HG03108 (cell line): ENCODE data around the gene GPR33.

Experiments
- ATAC-seq: cut with Tn5 transposase; IDR thresholded peaks from one replicate; pipeline ENCODE4 v1.9.1; 2021; ENCODE audit warnings: moderate library complexity; ENCODE audit not compliant: unreplicated experiment

GPR33 gene, protein sequence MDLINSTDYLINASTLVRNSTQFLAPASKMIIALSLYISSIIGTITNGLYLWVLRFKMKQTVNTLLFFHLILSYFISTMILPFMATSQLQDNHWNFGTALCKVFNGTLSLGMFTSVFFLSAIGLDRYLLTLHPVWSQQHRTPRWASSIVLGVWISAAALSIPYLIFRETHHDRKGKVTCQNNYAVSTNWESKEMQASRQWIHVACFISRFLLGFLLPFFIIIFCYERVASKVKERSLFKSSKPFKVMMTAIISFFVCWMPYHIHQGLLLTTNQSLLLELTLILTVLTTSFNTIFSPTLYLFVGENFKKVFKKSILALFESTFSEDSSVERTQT

DNA sequence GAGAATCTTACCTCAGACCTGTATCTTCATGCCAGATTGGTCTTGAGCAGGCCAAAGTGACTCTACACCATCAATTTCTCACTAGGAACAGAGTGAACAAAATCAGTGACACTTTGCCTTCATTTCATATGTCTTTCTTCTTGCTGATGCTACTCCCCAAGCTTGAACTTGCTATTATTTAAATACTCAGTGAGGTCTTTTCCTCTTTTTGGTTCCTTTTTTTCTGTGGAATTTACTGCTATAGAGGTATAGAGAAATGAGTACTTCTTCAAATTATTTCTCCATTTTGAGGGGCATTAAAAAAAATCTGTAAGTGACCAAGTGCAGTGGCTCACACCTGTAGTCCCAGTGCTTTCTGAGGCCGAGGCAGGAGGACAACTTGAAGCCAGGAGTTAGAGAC lies at the start of gene GPR33:
TSS of gene GPR33 (minus strand) at position 154 of the 400 bp plus-strand sequence. CDS start 4,074 bp downstream, outside the sequence.
- ATAC-seq: no peak

DNA sequence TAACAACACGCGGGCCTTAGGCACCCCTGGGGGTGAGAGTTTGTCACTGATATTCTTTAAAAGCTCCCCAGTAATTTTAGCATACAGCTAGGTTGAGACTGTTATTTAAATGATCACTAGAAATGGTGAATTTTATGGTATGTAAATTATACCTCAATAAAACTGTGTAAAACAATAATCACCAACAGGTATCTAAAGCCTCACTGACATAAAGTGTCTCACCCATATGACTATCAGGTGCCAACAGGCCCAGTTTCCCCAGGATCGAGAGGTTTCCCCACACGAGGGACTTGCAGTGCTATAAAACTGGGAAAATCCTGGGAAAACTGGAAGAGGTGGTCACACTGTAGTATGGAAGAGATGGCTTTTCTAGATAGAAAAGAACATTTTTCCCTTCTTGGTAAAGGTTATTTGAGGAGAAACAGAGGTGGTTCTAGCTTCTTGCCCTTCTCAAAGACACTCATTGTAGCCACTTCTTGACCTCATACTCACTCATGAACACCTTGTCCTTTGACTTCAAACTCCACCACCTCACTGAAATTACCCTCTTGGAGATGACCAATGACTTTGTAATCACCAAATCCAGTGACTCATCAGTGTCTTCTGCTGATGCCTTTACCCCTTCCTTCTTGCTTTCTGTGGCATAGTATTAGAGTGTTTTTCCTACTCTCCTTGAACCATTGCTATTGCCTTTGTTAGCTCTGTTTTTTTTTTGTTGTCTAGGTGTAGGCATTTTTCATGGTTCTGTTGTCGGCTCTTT lies 48.5 kb upstream of the GPR33 start:
- ATAC-seq: no peak

DNA sequence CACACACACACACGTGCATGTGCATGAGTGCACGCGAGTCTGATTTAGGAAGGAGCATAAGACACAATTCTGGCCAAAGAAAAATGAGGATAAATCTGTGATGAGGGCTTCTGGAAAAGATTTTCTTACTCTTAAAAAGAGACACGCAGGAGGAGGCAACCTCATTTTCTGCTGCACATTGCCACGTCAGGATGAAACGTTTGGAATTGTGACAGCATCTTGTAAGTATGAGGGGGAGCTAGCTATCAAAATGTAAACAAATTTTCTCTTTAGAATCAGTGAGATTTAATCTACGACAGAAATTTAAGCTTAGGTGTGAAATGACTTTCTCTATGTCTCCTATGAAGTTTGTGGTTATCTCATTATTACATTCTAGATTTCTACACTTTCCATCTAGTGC lies 42.3 kb upstream of the GPR33 start:
- no peak for ATAC-seq

DNA sequence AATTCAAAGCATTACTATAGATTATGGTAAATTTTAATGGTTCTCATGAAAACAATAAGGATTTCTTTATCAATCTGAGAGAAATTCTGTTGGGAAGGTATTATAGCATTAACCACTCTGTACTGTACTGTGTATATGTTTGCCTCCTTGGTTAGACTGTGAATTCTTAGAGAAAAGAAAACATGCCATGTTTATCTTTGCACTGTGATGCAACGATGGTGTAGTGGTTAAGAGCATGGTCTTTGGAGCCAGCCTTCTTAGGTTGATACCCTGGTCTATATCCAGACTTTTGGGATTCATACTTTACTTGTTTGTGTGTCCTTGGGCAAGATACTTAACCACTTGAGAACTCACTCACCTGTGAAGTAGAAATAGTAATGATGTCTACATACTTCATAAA lies 41.2 kb upstream of the GPR33 start:
- ATAC-seq: no peak

DNA sequence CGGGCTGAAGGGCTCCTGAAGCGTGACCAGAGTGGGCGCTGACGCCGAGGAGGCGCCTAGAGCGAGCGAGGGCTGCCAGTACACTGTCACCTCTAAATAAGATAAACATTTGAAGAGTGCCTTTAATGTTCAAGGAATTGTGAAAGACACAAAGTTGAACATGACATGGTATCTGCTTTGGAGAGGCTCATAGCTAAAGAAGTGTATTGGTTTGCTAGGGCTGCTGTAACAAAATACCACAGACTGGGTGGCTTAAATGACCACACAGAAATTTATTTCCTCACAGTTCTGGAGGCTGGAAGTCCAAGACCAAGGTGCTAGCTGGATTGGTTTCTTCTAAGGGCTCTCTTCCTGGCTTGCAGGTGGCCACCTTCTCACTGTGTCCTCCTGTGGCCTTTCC lies 39.7 kb upstream of the GPR33 start:
- ATAC-seq: no peak

DNA sequence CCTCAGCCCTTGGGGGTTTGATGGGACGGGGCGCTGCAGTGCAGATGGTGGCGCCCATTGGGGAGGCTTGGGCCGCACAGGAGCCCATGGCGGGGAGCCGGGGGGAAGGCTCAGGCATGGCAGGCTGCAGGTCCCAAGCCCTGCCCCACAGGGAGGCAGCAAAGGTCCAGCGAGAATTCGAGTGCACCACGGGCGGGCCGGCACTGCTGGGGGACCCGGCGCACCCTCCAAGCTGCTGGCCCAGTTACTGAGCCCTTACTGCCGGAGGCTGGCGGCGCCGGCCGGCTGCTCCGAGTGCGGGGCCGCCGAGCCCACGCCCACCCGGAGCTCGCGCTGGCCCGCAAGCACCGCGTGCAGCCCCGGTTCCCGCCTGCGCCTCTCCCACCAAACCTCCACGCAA lies 39.2 kb upstream of the GPR33 start:
- no peak for ATAC-seq

DNA sequence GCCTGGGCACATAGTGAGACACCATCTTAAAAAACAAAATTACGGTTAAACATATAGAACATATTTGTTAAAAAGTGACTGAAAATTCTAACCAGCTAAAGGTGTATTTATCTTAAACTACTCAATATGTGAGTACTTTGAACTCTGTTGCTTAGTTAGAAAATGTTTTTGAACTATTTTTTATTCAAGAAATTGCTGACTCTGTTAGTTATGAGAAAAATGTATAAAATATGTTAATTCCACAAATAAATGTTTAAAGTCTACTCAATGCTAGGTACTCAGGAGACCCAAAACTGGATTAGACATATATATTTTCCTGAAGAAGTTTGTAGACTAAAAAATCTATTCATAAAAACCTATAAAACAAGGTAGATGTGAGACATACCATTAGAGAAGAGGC lies 23.0 kb upstream of the GPR33 start:
- no peak for ATAC-seq

DNA sequence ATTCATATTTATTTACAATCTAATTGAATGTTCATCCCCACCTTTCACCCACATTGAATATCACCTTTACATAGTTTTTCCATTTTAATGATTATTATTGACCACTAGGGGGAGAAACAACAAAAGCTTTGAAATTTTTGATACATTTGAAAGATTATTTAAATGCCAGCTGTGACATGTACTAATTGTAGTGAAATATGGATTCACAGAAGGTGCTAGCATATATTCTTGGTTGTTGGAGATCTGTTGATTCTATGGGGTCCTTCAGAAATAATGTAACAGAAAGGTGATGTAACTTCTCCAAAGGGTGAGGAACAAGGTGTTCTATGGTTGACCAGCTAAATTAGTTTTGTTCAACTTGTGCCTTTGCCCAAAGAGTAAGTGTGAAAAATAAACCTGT lies 22.4 kb upstream of the GPR33 start:
- no peak for ATAC-seq

DNA sequence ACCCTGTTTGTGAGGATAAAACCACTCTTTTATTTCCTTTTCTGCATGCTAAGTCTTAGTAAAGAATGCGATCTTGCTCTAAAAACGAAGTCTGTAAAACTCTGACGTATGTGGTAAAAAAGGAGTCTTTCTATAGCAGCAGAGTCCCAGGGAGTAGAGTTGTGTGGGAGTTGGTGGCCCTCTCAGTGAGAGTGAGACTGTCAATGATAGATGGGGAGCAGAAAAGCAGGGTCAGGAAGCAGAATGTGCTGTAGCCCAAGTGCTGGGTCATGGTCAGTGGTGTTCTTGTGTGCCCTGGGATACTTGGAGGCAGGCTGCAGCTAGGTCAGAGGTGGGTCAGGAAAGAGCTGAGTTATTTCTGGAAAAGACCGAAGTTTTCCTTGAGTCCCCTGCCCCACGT lies 20.3 kb upstream of the GPR33 start:
- ATAC-seq: no peak

DNA sequence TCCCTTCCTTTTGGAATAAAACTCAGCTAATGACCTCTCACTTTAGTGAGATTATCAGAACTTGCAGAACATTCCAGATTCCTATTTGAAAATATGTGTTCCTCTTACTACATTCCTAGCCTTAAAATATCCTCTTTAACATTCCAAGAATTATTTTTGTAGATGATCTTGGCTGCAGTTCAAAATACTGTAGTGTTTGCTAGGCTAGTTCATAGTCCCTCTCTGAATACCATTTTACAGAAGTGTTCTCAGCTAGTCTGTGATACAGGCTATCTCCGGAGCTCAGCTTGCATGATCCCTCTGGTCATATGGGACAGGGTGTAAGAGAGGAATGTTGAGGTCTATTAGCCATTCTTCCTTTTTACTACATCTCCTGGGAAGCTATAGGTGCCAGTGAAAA lies 17.6 kb upstream of the GPR33 start:
- ATAC-seq: no peak

DNA sequence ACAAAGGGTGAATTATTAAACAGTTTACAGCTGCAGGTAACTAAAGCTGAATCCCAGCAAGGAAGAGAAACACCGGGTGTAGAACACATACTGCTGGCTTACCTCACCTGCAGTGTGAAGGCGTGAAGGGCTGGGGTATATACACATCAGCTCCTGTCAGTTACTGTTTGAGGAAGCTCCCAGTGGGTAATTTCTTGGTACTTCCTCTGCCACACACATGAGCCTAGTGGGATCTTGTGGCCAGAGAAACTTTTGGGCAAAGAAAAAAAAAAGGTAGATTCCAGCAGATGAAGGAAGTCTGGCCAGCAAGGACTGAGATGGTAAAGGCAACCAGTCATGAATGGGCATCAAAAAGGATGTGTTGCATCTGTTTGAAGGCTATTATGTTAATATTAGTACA lies 14.0 kb upstream of the GPR33 start:
- ATAC-seq: no peak

DNA sequence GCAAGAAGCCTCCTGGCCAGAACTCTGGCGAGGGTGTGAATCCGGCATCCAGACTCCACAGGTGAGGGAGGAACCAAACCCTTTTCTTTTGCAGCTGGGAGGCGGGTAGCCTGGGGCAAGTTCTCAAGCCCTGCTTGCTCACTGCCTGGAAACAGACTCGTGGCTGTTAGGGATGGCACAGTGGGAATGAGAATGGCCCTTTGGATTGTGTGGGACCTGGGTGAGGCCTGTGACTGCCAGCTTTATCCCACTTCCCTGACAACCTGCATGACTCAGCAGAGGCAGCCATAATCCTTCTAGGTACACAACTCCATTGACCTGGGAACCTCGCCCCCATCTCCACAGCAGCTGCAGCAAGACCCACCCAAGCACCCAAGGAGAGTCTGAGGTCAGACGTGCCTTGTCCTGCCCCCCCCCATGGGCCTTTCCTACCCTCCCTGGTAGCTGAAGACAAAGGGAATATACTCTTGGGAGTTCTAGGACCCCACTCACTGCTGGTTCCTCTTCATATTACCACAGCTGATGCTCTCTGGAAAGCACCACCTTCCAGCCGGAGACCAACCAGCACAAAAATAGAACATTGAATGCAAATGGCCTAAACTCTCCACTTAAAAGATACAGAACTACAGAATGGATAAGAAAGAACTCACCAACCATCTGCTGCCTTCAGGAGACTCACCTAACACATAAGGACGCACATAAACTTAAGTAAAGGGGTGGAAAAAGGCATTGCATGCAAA lies 5.1 kb upstream of the GPR33 start:
- no peak for ATAC-seq

DNA sequence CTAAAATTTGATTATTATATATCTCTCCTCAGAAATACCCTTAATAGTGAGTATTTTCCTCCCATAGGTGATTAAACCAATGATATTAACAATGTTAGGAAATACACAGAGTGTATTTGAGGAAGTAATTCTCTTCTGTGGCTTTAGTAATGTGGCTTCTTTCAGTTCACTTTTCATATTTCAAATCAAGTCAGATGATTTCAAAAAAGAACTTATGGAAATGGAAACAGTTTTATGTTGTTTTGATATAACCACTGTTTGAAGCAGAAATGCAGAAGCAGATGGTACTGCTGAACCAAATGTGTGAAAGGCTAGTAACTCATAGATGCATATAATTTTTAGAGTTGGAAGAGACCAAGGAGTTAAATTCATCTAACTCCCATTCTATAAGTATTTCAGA lies 1.9 kb upstream of the GPR33 start:
- peak; percentile 55 for ATAC-seq

DNA sequence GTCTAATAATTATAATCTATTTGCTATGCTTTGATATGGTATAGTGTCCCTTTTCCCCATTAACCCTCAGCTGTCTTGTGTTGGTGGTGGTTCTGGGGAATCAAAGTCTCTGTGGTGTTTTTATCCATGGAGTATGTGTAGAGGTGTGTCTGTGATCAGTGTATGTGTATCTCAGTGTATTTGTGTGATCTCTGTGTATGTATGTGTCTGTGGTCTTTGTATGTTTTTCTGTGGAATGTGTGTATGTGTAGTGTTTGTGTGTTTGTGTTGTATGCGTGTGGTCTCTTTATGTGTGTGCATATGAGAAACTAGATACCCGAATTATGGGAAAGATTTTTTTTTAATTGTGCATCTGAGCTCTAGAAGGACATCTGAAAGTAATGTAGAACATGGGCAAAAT lies 1.1 kb downstream of the GPR33 start:
- no peak for ATAC-seq

DNA sequence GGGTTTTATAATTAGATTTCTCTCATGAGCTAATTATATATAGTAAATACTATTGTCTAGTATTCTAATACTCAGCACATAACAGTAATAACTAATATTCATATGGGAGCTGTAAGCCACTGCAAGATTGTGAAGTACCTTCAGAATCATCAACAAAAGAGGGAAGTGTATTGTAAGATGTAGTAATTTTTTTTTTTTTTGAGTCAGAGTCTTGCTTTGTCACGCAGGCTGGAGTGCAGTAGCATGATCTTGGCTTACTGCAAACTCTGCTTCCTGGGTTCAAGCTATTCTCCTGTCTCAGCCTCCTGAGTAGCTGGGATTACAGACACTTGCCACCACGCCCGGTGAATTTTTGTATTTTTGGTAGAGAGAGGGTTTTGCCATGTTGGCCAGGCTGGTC lies 3.1 kb downstream of the GPR33 start:
- ATAC-seq: no peak

DNA sequence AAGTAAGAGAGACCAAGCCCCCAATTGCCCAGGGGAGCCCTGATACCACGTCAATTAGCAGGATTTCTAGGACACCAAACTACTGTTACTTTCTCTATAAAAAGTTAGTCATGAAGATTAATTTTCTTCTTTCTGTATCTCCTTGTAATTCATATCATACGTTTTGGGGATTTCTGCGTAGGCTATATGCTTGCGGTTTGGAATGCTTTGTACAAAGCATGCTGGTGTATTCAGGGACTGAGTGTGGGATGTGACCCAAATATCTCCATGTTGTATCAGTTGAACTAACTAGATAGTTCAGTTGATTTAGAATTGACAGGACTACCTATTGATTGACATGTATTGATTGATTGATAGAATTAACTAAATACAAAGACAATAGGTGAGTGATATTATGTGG lies 7.7 kb downstream of the GPR33 start:
- ATAC-seq: no peak

DNA sequence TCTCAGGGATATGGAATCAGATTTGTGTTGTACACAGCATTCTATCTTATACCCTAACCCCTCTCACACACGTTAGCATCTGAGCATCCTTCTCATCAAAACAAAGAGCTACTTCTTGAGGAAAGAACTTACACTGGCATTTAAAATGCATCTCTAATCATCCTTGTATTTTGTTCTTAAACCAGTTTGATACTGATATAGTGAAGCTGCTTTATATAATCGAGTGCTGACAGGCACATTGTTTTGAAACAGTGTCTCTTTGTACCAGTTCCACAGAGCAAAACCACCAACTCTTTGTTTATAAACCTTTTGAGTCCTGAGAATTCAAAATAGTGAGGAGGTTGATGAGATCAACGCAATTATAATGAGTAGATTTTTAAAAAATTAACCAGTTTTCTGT lies 8.8 kb downstream of the GPR33 start:
- ATAC-seq: no peak

DNA sequence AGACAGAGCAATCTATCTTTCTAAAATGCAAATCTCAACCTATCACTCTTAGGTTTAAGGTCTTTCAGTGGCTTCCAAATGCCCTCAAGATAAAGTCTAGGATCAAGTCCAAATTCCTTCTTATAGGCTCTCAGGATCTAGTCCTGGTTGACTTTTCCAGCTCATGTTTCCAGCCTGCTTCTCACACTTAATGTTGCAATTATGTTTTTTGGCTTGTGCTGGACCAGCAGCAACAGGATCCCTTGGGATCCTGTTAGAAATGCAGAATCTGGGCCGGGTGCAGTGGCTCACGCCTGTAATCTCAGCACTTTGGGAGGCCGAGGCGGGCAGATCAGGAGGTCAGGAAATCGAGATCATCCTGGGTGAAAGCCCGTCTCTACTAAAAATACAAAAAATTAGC lies 10.6 kb downstream of the GPR33 start:
- ATAC-seq: no peak

DNA sequence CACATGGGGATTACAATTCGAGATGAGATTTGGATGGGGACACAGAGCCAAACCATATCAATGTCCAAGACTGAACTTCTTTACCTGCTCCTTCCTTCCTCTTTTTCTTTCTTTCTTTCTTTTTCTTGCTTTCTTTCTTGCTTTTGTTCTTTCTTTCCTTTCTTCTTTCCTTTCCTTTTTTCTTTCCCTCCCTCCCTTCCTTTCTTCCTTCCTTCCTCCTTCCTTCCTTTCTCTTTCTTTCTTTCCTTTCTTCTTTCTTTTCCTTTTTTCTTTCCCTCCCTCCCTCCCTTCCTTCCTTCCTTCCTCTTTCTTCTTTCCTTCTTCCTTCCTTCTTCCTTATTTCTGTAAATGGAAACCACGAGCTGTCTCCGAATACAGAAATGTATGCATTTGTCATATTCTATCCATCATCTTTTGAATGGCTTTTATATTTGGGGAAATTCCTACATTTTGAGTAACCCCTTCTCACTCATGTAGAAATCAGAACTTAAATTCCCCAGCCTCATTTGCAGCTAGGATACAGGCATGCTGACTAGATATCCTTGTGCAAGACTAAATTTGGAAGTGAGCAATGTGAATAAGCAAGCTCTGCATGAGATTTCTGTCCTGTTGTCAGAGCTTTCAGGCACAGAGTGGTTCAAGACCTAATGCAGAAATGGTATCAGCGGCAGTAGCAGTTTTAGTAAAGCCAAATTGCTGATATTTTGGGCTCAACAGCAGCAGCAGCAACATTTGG lies 11.5 kb downstream of the GPR33 start:
- ATAC-seq: no peak

DNA sequence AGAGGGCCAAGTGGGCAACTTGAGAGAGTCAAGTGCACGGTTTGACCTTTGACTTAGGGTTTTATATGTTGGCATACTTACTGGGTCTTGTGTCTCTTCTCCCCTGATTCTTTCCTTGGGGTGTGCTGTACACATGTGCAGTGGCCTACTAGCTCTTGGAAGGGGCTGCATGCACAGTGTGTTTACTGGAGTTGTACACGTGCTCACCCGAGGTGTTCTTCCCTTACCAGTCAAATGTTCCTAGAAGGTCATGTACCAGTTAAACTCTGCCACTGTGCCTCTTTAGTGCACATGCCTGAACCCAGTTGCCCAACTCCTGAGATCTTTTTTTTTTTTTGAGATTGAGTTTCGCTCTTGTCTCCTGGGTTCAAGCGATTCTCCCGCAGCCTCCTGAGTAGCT lies 21.3 kb downstream of the GPR33 start:
- ATAC-seq: no peak

DNA sequence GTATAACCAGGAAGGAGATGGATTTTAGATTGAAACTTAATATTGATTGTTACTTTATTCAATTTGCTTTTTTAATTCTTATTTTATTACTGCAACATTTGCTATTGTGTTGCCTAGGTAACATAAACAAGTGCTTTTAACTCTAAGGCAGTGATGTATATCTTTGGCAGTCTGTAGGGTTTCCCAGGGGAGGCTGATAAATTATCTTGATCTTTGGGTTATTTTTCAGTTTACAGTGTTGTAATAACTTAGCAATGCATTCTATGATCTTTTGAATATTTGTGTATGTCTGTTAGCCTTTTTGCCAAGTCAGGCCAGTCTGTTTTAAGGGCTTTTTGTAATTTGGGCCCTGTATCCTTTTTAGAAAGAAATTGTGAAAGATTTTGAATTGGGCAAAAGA lies 22.7 kb downstream of the GPR33 start:
- no peak for ATAC-seq
